Dermis microvascular lymphatic vessel endothelial cell (primary cell): ENCODE measurements around the gene BPIFA1. TPM values are rescaled to one million over a fixed set of nuclear protein-coding genes. Genes with fewer than 3 reads are reported as not detected.

ENCODE experiments used
- DNase-seq, 2 donors: peaks; one replicate each; pipeline versions ENCODE4 v3.0.0 to v3.0.0-alpha.2; 2010; ENCODE audit warnings: low read depth in 2 of 2
- total RNA-seq: library from RNA; depleted of rRNA; stranded (reverse); fragments of >200 nt; gene quantifications from 2 replicates; pipeline ENCODE4 v1.2.1, GENCODE V29; 2014

Gene BPIFA1
- total RNA-seq: not detected in 2 replicates

DNA sequence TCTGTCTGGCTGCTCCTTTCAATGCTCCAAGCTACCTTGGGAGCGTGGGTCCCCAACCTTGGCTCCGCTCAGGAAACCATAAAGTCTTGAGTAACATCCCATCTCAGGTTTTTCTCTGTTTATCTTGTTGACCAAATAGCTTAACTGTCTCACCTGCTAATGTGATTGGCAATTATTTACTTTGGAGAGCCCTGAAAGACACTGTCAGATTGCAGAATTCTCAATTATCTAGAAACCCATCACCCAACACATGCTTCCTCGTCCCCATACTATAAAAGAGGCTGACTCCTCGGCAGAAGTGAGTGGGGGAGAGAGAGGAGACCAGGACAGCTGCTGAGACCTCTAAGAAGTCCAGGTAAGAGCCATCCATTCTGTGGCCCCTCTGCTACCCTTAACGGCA lies at the start of gene BPIFA1:
BPIFA1 (plus strand) TSS at position 301 of the 400 bp plus-strand sequence. CDS start 1,716 bp downstream, outside the sequence.
- no peak for DNase-seq

DNA sequence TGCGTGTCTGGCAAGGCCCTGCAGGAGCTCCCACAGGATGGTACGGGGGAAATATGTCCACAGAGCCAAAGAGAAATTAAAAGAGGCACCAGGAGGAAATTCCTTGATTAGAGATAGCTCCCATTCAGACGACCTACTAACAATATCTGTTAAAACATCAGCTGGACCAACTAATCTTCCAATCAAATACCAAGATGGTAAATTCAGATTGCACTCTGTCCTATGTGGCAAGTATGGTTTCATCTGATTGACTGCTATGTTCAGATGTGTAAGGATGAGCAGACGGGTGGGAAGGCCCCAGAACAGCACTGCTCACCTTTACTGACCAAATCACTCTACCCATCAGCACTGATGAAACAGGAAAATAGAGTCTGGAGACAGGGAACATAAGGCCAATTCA lies 48.3 kb upstream of the BPIFA1 start:
- no peak for DNase-seq

DNA sequence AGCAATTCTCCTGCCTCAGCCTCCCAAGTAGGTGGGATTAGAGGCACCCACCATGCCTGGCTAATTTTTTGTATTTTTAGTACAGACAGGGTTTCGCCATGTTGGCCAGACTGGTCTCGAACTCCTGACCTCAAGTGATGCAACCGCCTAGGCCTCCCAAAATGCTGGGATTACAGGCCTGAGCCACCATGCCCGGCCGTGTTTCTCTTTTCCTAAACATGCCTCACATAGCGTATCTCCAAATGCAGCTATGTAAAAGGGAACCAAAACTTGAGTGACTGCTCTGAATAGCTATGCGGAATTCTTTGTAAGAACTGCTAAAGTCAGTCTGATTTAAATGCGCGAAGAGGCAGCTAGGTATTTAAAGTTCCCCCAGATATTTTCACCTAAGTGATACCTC lies 47.4 kb upstream of the BPIFA1 start:
- DNase-seq: no peak

DNA sequence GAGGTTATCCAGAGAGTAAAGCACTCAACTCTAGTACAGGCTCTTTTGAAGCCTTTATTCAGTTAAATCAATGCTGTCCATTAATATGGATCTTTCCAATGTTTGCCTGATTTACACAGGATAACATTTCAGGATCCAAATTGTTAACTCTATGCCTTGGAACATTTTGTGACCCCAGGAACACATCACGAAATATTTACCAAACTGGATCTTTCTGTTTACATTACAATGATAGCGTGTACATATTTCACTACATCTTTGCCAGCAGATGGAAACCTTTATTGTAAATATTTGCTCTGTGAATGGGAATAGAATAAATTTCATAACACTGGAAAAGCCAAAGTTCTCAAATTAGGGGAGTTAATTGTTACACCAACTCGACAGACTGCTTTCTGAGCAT lies 44.3 kb upstream of the BPIFA1 start:
- no peak for DNase-seq

DNA sequence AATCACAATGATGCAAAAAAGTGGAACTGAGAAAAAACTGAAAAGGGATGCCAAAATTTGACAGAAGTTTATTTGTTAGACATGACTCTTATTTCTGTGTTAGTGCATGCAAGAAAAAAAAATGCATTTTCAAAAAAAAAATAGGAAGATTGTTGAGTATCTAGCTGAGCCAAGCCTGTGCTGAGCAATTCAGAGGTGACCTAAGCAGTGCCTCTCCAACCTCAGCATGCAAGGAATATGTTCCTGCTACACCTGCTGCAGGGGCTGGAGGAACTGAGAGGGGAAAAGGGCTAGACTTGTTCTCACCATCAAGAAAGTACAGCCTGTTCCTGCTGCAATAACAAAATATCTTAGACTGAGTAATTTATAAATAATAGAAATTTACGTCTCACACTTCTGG lies 43.8 kb upstream of the BPIFA1 start:
- DNase-seq: no peak

DNA sequence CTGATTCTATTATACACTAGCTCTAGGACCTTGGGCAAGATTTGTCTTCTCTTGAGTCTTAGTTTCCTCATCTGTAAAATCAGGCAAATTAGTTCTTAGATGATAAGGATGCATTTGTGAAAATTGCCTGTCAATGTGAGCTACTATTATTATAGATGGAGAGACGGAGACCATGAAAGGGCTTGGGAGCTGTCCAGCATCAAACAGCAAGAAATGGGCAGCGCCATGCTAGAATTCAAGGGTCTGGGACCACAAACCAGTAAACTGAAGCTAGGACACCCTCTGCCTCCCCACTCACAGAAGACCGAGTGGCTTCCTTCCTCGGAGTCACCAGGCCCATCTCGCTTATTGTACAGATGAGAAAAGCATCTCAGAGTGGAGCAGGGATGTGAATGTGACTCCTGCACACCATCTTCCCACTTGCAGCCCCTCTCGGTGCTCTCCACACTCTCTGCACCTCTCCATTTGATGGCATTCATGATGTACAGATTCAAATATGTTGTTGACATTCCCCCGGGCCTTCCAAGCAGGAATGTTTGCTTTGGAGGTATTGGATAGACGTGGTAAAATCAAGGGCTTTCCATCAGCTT lies 42.8 kb upstream of the BPIFA1 start:
- DNase-seq: no peak

DNA sequence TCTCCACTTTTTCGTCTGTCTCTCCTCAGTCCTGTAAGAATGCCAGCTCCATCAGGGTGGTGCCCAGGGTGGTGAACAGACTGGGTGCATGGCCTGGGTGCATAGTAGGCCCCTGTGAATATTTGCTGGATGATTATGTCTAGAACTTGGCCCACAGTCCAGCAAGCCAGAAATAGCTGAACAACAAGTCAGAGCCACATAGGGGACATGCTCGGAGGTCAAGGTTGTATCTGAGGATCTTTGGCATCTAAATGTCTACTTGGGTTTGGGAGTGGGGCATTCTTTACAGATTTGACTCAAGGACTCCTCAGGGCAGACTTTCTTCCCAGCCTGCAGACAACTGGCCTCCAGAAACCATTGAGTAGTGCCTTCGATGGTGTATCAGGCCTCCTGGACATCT lies 36.8 kb upstream of the BPIFA1 start:
- DNase-seq: no peak

DNA sequence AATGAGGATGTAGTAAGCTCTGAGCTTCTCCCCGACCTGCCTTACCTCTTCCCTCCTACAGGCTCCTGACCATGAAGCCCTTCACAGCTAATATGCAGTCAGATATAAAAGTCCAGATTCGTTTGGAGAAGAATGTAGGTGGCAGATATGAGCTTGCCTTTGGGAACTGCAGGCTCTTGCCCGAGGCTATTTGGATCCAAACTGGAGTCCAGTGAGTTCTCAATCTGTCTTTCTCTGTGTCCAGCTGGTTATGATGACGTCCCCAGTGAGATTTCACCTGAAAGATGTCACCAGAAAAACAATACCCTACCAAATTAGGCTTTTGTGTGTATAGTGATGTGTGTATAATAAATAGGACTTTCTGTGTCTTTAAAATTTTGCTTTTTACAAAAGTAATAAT lies 33.3 kb upstream of the BPIFA1 start:
- DNase-seq: no peak

DNA sequence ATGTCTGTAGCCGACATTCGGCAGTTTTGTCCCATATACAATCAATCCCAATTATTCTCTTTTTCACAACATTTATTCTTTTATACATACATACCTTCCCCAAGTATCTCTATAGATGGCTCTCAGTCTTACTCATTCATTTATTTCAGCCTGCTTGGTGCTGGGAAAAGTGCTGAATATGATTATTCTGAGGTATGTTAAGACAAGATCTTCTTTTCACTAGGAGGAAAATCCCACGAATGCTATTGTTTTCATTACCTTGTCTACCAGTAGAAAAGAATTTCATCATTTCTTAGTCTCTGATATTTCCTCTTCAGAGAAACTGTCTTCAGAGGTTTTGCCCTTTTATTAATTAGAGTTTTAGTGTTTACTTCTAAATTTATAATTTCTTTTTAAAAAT lies 32.4 kb upstream of the BPIFA1 start:
- DNase-seq: no peak

DNA sequence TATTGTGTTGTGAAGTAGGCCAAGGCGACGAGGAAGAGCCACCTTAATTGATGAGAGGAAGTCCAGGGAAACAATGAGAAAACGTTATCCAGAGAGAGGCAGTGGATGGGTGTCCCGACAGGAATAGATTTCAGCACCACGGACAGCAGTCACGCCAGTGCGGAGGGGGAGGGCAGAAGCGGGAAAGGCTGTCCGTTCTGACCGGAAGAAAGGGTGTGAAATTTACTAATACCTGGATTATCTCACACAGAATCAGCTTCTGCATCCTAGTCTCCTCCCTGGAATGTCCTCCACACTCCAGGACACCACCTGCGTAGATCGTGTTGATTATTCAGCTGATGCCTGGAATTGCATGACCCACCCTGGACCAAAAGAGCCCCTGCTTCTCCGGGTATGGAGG lies 26.0 kb upstream of the BPIFA1 start:
- peak; percentile 51 to 72 for DNase-seq

DNA sequence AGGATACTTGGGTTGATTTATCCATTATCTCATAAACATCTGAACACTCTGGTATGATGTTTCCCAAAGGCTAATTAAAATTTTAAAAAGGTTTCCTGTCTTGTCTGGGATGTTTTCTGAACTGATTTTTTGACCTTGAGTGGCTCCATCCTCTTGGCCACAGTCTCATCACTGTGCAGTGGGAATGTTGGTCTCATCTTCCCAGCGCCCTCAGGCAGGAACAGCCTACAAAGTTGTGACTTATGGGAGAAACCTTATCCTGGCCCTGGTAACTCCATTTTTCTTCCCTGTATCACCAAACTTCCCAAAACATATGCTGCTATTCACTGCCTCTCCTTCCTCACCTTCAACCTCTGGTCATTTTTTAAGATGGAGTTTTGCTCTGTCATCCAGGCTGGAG lies 25.4 kb upstream of the BPIFA1 start:
- no peak for DNase-seq

DNA sequence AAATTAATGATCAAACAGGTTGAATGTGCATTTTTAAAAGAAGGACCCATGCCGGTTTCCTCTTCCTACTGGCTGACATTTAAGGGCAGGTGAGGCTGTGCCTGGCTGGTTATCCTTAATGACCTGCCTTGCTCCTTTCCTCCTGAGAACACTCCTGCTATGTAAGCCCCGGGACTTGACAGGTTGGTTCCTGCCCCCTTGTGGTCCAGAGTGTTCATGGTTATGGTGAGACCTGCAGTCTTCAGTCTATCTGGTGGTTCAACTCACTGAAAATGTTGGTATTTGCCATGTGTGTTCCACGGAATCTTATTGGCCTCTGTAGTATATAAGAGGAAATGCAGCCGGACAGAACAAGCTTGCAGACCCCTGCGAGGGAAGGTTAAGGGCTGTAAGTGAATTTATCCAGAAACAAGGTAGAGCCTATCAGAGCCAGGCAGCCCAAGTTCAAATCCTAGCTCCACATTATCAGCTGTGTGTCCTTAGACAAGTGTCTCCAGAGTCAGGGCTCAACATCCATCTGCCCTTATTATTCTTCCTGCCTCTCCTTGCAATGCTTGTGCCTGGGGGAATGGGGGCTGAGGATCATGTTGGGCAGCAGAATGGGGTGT lies 23.9 kb upstream of the BPIFA1 start:
- DNase-seq: peak; percentile 14 to 52

DNA sequence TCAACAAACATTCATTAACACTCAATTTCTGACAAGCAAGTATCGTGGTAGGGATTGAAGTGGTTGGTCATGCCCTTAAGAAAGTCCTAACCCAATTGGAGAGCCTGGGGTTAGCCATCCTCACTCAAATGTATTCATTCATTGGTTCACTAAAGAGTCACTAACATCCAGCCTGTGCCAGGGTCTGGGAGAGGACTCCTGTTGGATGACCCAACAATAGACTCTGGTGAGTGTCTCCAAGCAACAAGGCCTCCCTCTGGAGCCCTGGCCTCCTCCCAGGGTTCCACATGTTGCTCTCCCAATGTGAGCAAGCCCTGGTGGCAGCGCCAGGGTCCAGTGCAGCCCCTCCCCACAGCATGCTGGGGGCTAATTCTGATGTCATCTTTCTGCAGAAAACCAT lies 18.7 kb upstream of the BPIFA1 start, which contains the start of gene BPIFA3:
BPIFA3 (plus strand) TSS at position 301 of the 400 bp plus-strand sequence. CDS start 185 bp downstream, outside the sequence.
- no peak for DNase-seq

DNA sequence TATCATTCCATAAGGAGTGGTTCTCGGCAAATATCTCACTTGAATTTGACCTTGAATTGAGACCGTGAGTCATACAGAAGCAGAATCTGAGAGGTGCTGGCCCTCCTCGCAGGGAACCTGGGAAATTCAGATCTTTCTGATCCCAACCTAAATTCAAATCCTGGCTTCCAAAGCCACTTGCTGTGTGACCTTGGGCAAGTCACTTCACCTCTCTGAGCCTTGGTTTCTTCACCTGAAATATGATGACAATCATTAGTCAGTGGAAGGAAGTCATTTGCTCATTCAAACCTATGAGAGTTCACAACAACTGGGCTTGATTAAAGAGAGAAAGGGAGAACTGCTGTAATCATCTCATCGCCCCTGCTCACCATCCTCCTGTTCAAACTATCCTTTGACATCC lies 11.4 kb upstream of the BPIFA1 start:
- DNase-seq: no peak

DNA sequence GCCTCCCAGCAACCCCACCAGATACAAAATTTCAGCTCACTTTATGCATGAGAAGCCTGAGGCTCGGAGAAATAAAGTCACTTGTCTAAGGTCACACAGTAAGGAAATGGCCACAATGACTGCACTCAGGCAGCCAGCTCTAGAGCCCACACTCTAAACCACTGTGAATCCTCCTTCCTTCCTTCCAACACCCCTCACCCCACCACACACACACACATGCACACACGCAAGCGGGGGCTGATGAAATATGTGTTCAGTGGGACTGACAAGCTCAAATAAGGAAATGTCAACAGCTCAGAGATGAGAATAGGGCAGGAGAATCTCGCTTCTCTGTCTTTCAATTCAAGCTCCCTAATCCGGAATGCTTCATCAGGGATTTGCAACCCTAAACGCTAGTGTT lies 6.0 kb upstream of the BPIFA1 start:
- DNase-seq: no peak

DNA sequence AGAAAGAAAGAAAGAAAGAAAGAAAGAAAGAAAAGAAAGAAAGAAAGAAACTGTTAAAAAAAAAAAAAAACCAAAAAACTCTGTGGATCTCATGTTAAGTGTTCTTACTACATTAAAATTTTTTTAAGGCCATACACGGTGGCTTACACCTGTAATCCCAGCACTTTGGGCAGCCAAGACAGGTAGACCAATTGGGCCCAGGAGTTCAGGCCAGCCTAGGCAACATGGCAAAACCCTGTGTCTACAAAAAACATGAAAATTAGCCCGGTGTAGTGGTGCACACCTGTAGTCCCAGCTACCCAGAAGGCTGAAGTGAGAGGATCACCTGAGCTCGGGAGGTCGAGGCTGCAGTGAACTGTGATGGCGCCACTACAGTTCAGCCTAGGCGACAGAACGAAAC lies 4.6 kb upstream of the BPIFA1 start:
- no peak for DNase-seq

DNA sequence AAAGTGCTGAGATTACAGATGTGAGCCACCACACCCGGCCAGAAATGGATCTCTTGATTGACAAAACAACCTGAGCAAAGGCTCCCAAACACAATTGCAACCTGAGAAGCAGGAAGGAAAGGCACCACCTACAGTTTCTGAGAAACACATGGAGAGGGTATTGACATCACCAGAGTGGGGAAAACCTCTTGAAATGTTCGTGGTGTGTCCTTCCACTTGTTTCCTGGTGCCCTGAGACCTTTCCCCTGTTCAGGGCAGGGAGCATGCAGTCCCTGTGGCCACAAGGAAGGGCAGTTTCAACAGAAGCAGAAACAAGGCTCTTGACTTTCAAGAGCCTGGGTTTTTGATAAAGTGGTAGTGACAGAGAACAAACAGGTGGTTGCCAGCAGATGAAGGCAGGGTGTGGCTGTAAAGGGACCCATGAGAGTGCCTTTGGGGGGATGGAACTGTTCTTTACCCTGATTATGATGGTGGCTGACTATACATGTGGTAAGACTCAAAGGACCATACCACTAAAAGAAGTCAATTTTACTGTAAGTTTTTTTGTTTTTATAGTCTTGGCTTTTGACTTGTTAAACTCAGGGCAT lies 3.2 kb upstream of the BPIFA1 start:
- no peak for DNase-seq

DNA sequence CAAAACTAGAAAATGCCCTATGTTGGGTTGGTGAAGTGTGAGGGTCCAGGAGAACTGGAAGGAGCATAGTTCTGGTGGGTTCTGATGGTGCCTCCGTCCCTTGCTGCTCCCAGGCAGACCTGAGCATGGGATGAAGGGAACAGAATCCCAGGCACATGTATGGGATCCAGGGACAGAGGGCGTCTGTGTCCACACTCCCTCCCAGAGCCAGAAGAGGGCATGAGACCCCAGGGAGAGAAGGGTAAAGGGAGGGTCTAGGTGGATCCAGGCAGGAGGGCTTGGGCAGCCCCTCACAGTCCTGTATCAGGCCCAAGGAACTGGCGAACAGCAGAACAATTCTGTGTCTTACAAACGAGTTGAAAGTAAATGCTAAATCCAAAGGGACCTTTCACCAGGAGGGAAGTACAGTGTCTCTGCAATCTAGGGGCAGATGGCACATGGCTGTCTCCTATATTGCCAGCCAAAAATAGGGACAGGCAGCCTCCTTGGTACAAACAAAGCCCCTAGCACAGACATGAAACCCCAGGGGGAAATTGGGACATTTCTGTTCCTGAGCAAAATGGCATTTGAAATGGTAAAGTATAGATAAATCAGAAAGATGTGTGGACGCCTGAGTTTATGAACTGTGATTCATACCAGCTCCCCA lies 2.5 kb upstream of the BPIFA1 start:
- DNase-seq: no peak

DNA sequence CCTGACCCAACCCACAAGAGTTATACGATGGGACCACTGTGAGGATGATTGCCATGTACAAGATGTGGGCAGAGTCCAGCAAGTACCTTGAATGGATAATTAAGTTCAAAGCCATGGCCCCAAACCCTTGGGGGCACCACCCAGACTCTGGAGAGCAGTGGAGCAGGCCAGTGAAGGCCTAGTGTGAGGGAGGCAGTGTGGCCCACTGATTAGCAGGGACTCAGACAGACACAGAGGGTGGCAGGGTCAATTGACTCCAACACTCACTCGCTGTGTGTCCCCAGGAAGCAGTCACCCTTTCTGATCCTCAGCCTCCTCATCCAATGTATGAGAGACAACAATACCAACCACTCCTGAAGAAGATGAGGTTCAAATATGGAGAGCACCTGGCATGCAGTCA lies 1.7 kb upstream of the BPIFA1 start:
- DNase-seq: no peak

DNA sequence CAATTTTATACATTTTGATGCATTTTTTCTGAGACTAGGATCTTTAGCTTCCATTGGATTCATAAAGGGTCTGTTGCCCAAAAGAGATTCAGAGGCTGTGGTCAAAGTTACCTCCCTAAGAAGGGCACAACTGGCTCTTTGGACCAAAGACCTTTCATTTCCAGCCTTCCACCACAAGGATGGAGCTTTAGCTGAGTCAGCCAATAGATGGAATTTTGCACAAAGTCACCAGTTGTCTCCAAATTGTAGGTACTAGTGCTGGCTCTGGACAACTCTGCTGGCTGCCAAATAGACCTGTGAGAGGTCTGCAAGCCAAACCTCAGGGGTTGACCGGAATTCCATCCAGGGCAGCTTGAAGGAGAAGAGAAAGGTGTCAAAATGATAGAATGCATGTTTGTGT lies 555 bp downstream of the BPIFA1 start:
- no peak for DNase-seq

DNA sequence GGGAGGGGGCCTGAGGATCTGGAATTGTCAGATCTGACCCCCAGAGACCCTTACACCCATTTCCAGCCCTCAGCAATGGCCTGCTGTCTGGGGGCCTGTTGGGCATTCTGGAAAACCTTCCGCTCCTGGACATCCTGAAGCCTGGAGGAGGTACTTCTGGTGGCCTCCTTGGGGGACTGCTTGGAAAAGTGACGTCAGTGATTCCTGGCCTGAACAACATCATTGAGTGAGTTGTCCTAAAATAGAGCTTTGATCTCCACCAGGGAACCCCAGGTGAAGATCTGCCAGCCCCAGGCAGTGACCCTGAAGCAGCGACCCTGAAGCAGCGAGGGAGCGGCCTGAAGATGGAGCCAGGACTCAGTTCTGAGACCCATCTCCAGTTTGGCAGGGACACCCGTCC lies 2.2 kb downstream of the BPIFA1 start:
- DNase-seq: no peak

DNA sequence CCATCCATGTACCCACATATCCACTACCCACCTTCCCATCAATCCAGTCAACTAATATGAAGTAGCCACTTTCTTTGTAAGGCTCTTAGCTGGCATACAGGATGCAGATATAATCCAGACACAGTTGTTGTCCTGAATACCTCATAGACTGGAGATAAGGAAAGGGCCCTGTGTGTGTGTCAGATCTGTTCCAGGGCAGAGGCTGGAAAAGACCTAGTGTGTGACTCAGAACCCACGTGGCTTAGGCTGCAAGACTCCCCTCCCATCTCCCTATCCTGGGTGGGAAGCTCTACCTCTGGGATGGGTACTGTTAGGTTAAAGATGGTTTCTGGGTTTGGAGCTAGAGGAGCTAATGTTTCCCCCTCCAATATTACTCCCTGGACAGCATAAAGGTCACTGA lies 3.6 kb downstream of the BPIFA1 start:
- no peak for DNase-seq
